ENCODE data around the gene STXBP5L.
"Not testable (repeated sequence)": the region's sequence is repeated elsewhere in the genome, so short reads cannot be mapped to it uniquely, and the experiment has no call there.

The STXBP5L gene

DNA sequence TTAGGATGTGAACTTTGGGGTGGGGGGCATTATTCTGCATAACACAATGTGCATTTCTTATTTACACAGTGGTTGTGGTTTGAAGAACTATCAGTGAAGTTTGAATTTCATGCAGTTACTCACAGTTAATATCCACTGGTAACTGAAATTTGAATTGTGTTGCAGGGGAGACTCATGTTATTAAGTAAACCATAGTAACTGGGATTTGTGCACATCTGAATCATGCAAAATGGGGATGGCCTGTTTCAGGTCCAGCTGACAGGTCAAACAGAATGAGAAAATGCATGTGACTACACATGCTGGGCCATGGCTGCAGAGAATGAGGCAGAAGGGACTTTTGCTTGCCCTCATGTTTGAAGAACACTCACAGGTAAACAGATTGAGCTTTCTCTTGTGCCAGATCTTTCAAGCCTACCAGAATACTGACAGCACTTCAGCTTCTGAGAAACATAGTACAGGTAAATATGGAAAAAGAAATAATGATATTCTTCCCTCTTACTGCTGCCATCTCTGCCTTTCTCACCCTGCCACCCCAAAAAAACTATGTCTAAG lies 522.7 kb downstream of the STXBP5L start:
- no peak for DNase-seq (ENCODE audit: low read depth, low spot score)

DNA sequence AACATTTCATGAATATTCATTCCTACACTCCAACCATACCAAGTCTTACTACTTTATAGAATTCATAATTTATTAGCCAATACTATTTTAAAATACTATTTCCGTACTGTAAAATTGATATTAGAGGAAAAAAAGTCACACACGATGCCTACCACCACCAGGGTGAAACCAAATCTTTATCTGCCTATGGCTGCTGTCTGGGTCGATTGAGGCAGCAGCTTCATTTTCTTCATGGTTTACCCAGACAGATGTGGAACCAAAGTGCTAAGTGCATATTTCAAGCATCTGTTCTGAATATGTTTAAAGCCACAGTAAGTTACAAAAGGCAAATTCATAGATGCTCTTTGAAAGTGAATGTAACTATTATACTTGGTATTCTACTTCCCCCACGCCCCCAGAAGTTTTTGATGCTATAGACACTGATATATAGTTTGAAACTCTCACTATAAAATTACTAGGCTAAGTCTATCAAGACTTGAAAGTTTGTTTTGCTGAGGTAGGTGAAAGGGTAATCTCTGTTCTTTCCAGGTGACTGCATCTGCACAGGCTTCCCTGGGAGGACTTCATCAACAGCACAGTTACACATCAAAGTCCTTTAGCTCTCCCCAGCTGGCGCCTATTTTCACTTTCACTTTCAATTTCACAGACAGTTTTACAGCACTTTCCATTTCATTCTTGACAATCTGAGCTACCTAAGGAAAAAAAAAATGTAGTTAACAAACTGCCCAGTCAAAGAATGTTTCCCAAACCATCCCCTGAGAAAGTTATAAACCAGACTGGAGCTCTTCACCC lies 523.9 kb downstream of the STXBP5L start:
- DNase-seq (ENCODE audit: low read depth, low spot score) = peak; percentile 11

DNA sequence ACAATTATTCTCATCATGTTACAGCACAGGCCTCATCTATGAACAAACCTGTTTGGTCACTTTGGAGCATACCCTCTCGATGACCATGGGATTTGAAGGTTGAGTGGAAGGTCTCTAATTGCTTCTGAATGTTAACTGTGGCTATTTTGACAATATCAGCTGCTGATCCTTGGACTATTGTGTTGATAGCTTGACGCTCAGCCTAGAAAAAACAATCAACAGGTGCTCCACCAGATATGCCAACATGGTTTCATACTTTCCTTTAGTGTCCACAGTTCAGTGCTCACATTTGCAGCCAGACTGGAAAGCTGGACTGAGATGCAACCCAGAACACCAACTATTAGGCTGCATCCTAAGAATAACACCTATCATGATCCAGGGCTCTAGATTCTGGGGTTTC lies 528.1 kb downstream of the STXBP5L start:
- DNase-seq (ENCODE audit: low read depth, low spot score) = no peak

DNA sequence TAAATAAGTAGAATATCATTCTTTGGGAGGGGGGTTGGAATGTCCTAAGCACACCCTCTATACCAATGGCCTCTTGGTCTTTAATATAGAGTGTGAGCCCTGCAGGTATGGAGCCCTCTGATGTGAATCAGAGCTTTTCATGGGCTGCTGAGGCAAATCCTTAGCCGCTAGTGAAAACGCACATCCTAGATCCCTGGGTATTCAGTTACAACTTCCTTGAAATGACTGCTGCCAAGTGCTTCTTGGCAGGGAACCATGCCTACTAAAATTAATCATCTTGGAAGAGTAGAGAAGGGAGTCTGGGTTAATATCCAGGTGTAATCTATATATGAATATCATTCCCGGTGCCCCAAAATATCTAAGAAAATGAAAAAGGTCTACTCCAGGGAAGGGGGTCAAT lies 528.6 kb downstream of the STXBP5L start:
- DNase-seq (ENCODE audit: low read depth, low spot score) = no peak

DNA sequence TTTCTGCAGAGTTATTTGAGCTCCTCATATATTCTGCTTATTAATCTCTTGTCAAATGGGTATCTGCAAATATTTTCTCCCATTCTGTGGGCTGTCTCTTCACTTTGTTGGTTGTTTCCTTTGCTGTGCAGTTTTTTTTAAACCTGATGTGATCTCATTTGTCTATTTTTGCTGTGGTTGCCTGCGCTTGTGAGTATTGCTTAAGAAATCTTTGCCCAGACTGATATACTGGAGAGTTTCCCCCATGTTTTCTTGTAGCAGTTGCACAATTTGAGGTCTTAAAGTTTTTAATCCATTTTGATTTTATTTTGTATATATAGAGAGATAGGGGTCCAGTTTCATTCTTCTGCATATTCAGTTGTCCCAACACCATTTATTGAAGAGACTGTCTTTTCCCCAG lies 535.5 kb downstream of the STXBP5L start:
- DNase-seq (ENCODE audit: low read depth, low spot score) = no peak

DNA sequence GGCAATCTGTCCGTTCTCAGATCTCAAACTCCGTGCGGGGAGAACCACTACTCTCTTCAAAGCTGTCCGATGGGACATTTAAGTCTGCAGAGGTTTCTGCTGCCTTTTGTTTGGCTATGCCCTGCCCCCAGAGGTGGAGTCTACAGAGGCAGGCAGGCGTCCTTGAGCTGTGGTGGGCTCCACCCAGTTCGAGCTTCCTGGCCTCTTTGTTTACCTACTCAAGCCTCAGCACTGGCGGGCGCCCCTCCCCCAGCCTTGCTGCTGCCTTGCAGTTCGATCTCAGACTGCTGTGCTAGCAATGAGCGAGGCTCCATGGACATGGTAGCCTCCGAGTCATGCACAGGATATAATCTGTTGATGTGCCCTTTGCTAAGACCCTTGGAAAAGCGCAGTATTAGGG lies 543.7 kb downstream of the STXBP5L start:
- not testable (repeated sequence) for DNase-seq (ENCODE audit: low read depth, low spot score)

DNA sequence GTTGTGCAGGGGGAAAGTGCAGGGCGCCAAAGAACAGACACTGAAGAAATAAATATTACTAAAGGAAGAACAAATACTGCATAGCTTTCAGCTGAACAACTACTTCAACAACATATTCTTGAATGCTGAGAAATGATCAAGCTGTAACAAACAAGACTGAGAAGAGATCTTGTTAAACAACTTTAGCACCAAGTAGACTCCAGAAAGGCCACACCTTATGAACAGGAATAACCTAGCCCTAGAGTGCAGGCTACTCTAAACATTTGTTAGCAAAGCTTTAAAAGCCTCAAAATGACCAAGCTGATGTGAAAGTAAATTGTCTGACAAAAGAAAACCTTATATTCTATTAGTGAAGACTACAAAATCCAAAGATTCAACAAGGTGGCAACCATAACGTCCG lies 554.6 kb downstream of the STXBP5L start:
- DNase-seq (ENCODE audit: low read depth, low spot score) = no peak

DNA sequence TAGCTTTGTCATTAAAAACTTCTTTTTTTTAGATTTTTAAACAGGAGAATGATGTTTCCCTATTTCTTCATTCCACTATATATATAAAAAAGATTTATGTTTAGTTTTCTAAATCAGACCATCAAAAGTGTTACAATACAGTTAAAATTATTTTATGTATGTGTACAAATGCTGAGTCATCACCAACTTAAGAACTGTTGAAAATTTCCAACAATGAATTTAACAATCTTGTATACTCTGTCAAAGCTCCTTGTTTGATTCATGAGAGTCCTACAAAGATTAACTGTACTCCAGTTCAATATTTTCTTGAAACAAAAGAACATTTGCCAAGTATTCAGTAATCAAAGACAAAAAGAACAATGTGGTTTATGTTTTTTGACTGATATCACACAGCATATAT lies 555.7 kb downstream of the STXBP5L start:
- no peak for DNase-seq (ENCODE audit: low read depth, low spot score)

DNA sequence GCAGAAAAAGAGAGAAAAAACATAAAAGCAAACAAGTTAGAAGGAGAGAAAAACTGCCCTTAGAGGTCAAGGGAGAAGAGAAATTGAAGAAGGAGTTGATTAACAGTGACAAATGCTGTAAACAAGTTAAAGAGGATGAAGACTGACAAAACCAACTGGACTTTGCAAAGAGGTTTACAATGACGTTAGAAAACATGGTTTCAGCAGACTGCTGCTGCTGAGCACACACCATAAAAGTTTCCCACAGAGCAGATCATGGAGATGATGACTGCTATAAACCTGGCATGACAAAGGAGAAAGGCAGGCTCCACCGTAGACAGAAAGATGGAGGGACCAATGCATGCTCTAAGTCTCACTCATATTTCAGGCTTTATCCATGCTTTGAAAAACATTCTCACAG lies 559.1 kb downstream of the STXBP5L start:
- no peak for DNase-seq (ENCODE audit: low read depth, low spot score)

DNA sequence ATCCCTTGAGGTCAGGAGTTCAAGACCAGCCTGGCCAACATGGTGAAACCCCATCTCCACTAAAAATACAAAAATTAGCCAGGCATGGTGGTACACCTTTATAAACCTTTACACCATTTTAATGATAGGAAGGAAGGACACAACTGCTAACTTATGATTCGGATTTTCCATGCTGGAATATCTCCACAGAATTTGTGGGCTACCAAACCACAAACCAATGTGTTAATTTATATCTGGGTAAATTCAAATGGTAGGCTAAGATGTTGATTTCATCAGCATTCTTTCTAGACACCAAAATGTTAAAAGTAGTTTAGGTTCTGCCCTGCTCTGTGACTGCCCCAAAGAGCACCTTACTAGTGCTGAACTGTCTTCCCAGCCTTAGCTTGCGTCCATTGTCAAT lies 565.0 kb downstream of the STXBP5L start:
- no peak for DNase-seq (ENCODE audit: low read depth, low spot score)
